HFF-Myc (cell line): ENCODE measurements around the gene RNF8.

ENCODE experiments used
- DNase-seq: peaks from one replicate; pipeline ENCODE4 v3.0.0-alpha.2; 2011; ENCODE audit warnings: low read depth; ENCODE audit errors: extremely low read depth
- H3K4me3 ChIP-seq: replicated peaks from 2 replicates; pipeline ENCODE4 v1.5.1; 2011; ENCODE audit warnings: low read depth, mild to moderate bottlenecking, control low read depth, low read length
- CTCF ChIP-seq: IDR thresholded peaks from 2 replicates; pipeline ENCODE4 v1.5.1; 2012; ENCODE audit warnings: mild to moderate bottlenecking, low read depth, low read length, control low read depth; ENCODE audit errors: missing control alignments

The RNF8 gene

GRCh38 chr6:37409501-37409900 lies 55.7 kb downstream of the RNF8 start:
- H3K4me3 ChIP-seq: no peak overlapping the region
- DNase-seq: no peak
- TF ChIP-seq CTCF: no peak

GRCh38 chr6:37417393-37417792 lies 63.6 kb downstream of the RNF8 start:
- no peak for DNase-seq
- H3K4me3 ChIP-seq: no peak overlapping the region
- no peak for TF ChIP-seq CTCF

GRCh38 chr6:37418722-37419121 lies 64.9 kb downstream of the RNF8 start:
- no peak for DNase-seq
- no peak for TF ChIP-seq CTCF
- H3K4me3 ChIP-seq: no peak overlapping the region

- no peak for TF ChIP-seq CTCF
- DNase-seq: no peak
- no peak overlapping the region for H3K4me3 ChIP-seq
Measured at GRCh38 chr6:37426058-37426944, 72.5 kb downstream of the RNF8 start.

GRCh38 chr6:37426945-37427510 lies 73.2 kb downstream of the RNF8 start:
- no peak for TF ChIP-seq CTCF
- DNase-seq: no peak
- H3K4me3 ChIP-seq: no peak overlapping the region

- DNase-seq: no peak
Measured at GRCh38 chr6:37429352-37429750, 75.6 kb downstream of the RNF8 start.

More at GRCh38 chr6:37429352-37429750, 75.6 kb downstream of the RNF8 start:
- no peak overlapping the region for H3K4me3 ChIP-seq
- no peak for TF ChIP-seq CTCF
